ENCODE data around the gene RBBP7.

GRCh38 chrX:16868920-16869319 is 1.2 kb downstream of the RBBP7 start:
- TF ChIP-seq SP1 (IDR thresholded peaks at IDR 0.05) (no peak), SUZ12 (IDR thresholded peaks at IDR 0.05) (no peak), FOXA1 (IDR thresholded peaks at IDR 0.05) (no peak), FOXK2 (IDR thresholded peaks at IDR 0.05) (no peak), PKNOX1 (IDR thresholded peaks at IDR 0.05) (no peak), HDGF (IDR thresholded peaks at IDR 0.05; ENCODE audit: borderline replicate concordance) (no peak)
